ENCODE data around the gene PPP1R36.
A peak's percentile ranks its signal among the peaks of the same experiment; 100 is the strongest.
"Not testable (repeated sequence)": the region's sequence is repeated elsewhere in the genome, so short reads cannot be mapped to it uniquely, and the experiment has no call there.

Gene PPP1R36

DNA sequence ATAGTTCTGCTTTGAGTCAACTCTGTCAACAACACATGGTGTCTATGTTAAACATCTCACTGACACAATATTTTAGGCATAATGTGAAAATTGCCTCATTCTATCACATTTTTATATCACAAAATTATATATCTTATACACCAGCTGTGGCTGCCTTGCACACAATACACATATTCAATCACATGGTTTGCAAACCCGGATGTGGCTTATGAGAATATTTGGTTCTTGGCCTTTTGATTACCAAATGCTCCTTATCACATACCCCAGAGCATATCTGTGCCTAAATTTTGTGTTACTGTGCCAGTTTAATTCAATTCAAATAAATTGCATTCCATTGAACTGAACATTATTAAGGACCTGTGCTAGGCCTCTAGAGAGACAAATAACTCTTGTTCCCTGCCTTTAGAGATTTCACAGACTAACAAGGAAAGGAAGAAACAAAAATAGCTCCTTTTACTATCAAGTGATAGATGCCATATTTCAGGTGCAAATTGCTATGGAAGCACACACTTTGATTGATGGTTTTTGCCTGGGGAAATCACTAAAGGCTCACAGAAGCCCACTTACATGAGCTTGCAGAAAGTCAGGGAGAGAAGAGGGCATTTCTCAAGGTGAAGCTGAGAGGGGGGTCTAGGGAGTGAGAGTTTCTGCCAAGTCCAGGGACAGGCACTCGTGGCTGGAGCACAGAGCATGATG, 63.4 kb downstream of the PPP1R36 start:
- DNase-seq (ENCODE audit: low spot score): no peak

- no peak for DNase-seq (ENCODE audit: low spot score)
Measured at GRCh38 chr14:64614166-64614565, 64.4 kb downstream of the PPP1R36 start.

DNA sequence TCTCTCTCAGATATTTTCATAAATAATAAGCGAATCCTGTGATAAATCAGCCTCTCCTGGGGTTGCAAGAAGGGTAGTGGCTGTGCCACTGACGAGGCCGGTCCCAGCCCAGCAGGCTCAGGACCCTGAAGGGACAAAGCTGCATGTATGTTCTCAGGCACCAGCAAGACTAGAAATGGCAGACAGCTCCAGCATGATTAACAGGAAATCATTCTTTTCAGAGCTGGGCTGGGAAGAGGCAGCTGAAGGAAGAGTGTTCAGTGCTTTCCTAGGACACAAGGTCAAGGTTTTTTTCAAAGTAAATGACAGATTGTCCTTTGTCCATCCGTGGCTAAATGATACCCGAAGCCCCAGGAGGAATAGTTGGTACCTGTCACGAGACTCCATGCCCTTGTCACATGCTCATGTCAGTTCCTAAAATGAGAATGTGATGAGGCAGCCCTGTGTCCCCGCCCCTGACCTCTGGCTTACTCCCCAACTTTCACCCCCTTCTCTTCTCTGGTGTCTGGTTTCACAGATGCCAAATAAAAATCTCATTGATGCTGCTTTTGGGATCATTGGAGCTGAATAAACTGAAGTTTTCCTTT, 65.1 kb downstream of the PPP1R36 start:
- no peak for DNase-seq (ENCODE audit: low spot score)

GRCh38 chr14:64617872-64618408, 68.2 kb downstream of the PPP1R36 start:
- not testable (repeated sequence) for DNase-seq (ENCODE audit: low spot score)

GRCh38 chr14:64620910-64621309, 71.1 kb downstream of the PPP1R36 start:
- no peak for DNase-seq (ENCODE audit: low spot score)

GRCh38 chr14:64623554-64624165, 73.9 kb downstream of the PPP1R36 start:
- no peak for DNase-seq (ENCODE audit: low spot score)

DNA sequence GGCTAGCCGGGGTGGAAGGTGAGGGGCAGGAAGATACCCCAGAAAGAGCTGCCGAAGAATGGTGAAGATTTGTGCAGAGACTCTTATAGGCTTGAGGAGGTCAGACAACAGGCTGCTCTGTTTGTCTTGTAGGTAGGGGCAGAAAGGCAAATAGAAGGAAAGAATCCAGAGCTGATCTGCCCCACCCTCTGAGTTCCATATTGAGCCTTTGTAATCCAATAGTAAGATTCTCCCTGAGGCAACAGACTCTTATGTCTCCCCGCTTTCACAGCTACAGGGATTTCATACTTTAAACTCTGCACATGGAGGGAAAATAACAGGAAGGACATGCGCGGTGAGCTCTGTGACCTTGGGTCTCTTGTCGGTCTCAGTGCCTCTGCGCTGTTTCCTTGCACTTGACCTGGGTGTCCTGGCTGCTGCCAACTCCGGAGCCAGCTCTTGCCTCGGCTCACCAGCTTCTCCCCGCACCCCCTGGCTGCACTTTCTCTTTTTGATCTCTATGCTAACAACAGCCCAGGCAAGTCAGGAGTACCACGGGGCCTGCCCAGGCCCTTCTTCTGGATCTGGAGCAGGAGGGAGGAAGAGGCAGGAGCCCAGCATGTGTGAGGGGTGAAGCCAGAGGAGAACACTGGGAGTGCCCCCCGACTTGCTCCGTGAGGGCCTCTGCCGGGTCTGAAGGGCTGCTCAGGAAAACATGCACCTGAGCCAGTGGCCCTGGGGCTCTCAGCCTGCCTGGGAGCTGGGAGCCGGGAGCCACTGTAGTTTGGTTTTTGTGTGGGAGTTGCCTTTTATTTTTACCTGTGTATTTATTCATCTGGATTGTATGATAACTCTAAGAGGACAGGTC, 75.8 kb downstream of the PPP1R36 start:
- no peak for DNase-seq (ENCODE audit: low spot score)

DNA sequence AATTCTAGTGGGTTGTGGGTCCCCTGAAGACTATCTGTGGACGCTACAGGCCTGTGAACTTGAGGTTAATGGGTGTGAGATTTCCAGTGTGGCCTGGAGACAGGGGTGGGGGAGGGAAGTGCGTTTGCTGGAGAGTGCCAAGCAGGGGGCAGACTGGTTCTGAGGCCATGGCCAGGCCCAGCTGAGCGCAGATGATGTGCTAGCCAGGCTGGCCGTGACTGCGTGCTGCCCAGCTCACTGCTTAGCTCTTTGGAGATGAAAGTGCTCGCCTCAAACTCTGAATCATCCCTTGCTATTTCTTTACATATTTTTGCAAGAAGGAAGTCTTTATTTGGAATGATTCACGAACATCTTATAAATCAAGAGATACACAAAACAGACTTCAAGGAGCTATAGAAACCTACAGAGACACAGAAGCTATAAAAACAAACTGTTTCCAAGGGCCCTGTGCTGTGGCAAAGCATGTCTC, 79.2 kb downstream of the PPP1R36 start:
- DNase-seq (ENCODE audit: low spot score): peak; percentile 88

GRCh38 chr14:64630778-64631177, 81.0 kb downstream of the PPP1R36 start:
- DNase-seq (ENCODE audit: low spot score): no peak

GRCh38 chr14:64631222-64631621, 81.5 kb downstream of the PPP1R36 start:
- not testable (repeated sequence) for DNase-seq (ENCODE audit: low spot score)

- DNase-seq (ENCODE audit: low spot score): no peak
Measured at GRCh38 chr14:64632056-64632455, 82.3 kb downstream of the PPP1R36 start.

DNA sequence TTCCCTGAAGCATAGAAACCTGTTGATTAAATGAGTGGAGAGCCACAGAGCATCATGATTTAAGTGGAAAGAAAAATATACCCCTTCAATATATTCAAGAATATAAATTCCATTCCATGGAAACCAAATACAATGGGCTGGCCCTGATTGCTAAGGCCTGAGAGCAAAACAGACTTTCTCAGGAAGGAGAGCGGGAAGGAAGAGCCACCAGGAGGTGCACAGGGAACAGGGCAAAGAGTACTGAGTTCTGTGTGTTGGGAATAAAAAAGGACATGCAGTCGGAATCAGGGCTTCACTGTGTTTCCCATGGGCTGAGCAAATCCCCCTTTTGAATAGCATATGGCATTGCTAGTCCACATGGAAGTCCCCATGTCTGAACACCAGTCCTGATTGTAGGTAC, 84.8 kb downstream of the PPP1R36 start:
- no peak for DNase-seq (ENCODE audit: low spot score)

- DNase-seq (ENCODE audit: low spot score): peak; percentile 79
Measured at GRCh38 chr14:64636208-64636979, 86.6 kb downstream of the PPP1R36 start.

DNA sequence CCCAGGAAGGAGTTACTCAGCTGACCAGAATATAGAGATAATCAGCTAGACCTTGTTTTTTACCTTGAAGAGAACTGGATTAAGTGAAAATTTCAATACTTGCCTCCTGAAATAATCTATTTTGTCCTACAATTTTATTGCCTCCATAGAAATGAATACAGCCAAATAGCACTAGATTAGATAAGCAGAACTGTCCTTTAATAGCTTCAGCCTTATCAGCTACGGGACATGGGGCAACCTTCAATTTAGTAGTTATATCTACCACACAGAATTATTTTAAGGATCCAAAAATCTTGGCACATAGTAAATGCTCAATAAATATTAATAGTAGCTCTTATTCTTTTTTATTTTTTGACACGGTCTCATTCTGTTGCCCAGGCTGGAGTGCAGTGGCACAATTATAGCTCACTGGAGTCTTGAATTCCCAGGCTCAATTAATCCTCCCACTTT, 87.2 kb downstream of the PPP1R36 start:
- DNase-seq (ENCODE audit: low spot score): no peak

- no peak for DNase-seq (ENCODE audit: low spot score)
Measured at GRCh38 chr14:64637735-64638473, 88.1 kb downstream of the PPP1R36 start.

GRCh38 chr14:64638625-64639024, 88.9 kb downstream of the PPP1R36 start:
- no peak for DNase-seq (ENCODE audit: low spot score)
